Muscle layer of duodenum (tissue), 2 donors: ENCODE measurements around the gene CACNG4.

Experiments
- H3K27ac ChIP-seq: one replicate; pipeline ENCODE4 v1.7.0; 2013; ENCODE audit warnings: mild to moderate bottlenecking, low read length
- H3K27me3 ChIP-seq: one replicate; pipeline ENCODE4 v1.7.0; 2013; ENCODE audit warnings: low read depth, mild to moderate bottlenecking, control low read depth, low read length
- H3K36me3 ChIP-seq, 2 donors: one replicate each; pipeline ENCODE4 v1.7.0; 2013; ENCODE audit warnings: low read length in 2 of 2, control low read depth in 1 of 2, mild to moderate bottlenecking in 1 of 2; ENCODE audit not compliant: insufficient read depth in 2 of 2, control insufficient read depth in 1 of 2
- H3K4me1 ChIP-seq, 2 donors: one replicate each; pipeline ENCODE4 v1.7.0; 2013; ENCODE audit warnings: low read length in 2 of 2, mild to moderate bottlenecking in 2 of 2, control low read depth in 1 of 2, moderate library complexity in 1 of 2; ENCODE audit not compliant: insufficient read depth in 2 of 2, control insufficient read depth in 1 of 2
- H3K4me3 ChIP-seq, 2 donors: one replicate each; pipeline ENCODE4 v1.7.0; 2013; ENCODE audit warnings: low read length in 2 of 2, low read depth in 1 of 2, mild to moderate bottlenecking in 1 of 2
- H3K9me3 ChIP-seq, 2 donors: one replicate each; pipeline ENCODE4 v1.7.0; 2013; ENCODE audit warnings: low read length in 2 of 2, control low read depth in 1 of 2, mild to moderate bottlenecking in 1 of 2; ENCODE audit not compliant: control insufficient read depth in 1 of 2
- donor health status: healthy.

Gene CACNG4

GRCh38 chr17:66976379-66976663 lies 11.8 kb downstream of the CACNG4 start:
- Histone ChIP-seq H3K27ac (no peak overlapping the region), H3K4me1 (no peaks in the 10 kb centered on the region), H3K4me3 (no peak overlapping the region), H3K36me3 (no peaks in the 10 kb centered on the region), H3K27me3 (no peaks in the 10 kb centered on the region), H3K9me3 (no peaks in the 10 kb centered on the region)

GRCh38 chr17:66976781-66977201 lies 12.3 kb downstream of the CACNG4 start:
- Histone ChIP-seq H3K4me3 (no peak overlapping the region), H3K27me3 (no peaks in the 10 kb centered on the region), H3K4me1 (no peaks in the 10 kb centered on the region), H3K9me3 (no peaks in the 10 kb centered on the region), H3K36me3 (no peaks in the 10 kb centered on the region), H3K27ac (no peak overlapping the region)

- H3K27me3 ChIP-seq: no peaks in the 10 kb centered on the region
- H3K4me1 ChIP-seq: no peaks in the 10 kb centered on the region
- H3K27ac ChIP-seq: no peak overlapping the region
- no peaks in the 10 kb centered on the region for H3K9me3 ChIP-seq
- H3K4me3 ChIP-seq: no peak overlapping the region
- no peaks in the 10 kb centered on the region for H3K36me3 ChIP-seq
Observed at GRCh38 chr17:66978514-66979061, 14.1 kb downstream of the CACNG4 start.

GRCh38 chr17:66980896-66981295 lies 16.4 kb downstream of the CACNG4 start:
- peaks cover 11% of the 10 kb centered on the region for H3K27me3 ChIP-seq

GRCh38 chr17:66981983-66982508 lies 17.5 kb downstream of the CACNG4 start:
- no peaks in the 10 kb centered on the region for H3K4me1 ChIP-seq
- H3K36me3 ChIP-seq: no peaks in the 10 kb centered on the region
- no peak overlapping the region for H3K27ac ChIP-seq
- H3K27me3 ChIP-seq: peaks cover 11% of the 10 kb centered on the region
- H3K9me3 ChIP-seq: no peaks in the 10 kb centered on the region
- no peak overlapping the region for H3K4me3 ChIP-seq

More at GRCh38 chr17:66980896-66981295, 16.4 kb downstream of the CACNG4 start:
- Histone ChIP-seq H3K9me3 (no peaks in the 10 kb centered on the region), H3K4me1 (no peaks in the 10 kb centered on the region), H3K36me3 (no peaks in the 10 kb centered on the region), H3K4me3 (no peak overlapping the region), H3K27ac (no peak overlapping the region)

- Histone ChIP-seq H3K36me3 (no peaks in the 10 kb centered on the region), H3K9me3 (no peaks in the 10 kb centered on the region), H3K27ac (no peak overlapping the region), H3K4me3 (no peak overlapping the region), H3K4me1 (no peaks in the 10 kb centered on the region), H3K27me3 (peaks cover 11% of the 10 kb centered on the region)
Observed at GRCh38 chr17:66983414-66984021, 19.0 kb downstream of the CACNG4 start.

- Histone ChIP-seq H3K9me3 (no peaks in the 10 kb centered on the region), H3K36me3 (no peaks in the 10 kb centered on the region), H3K27ac (no peak overlapping the region), H3K4me3 (no peak overlapping the region), H3K27me3 (peaks cover 11% of the 10 kb centered on the region), H3K4me1 (no peaks in the 10 kb centered on the region)
Observed at GRCh38 chr17:66984730-66985129, 20.2 kb downstream of the CACNG4 start.

GRCh38 chr17:66985338-66986237 lies 21.1 kb downstream of the CACNG4 start:
- H3K4me1 ChIP-seq: no peaks in the 10 kb centered on the region
- H3K9me3 ChIP-seq: no peaks in the 10 kb centered on the region
- peaks cover 11% of the 10 kb centered on the region for H3K27me3 ChIP-seq
- no peak overlapping the region for H3K4me3 ChIP-seq
- H3K36me3 ChIP-seq: no peaks in the 10 kb centered on the region
- no peak overlapping the region for H3K27ac ChIP-seq

- Histone ChIP-seq H3K27me3 (peaks cover 11% of the 10 kb centered on the region), H3K36me3 (no peaks in the 10 kb centered on the region), H3K9me3 (no peaks in the 10 kb centered on the region), H3K27ac (no peak overlapping the region), H3K4me1 (no peaks in the 10 kb centered on the region), H3K4me3 (no peak overlapping the region)
Observed at GRCh38 chr17:66986659-66987058, 22.2 kb downstream of the CACNG4 start.

GRCh38 chr17:66987059-66987616 lies 22.6 kb downstream of the CACNG4 start:
- Histone ChIP-seq H3K27me3 (peaks cover 11% of the 10 kb centered on the region), H3K36me3 (no peaks in the 10 kb centered on the region), H3K9me3 (no peaks in the 10 kb centered on the region), H3K4me3 (no peak overlapping the region), H3K4me1 (no peaks in the 10 kb centered on the region), H3K27ac (no peak overlapping the region)

- no peaks in the 10 kb centered on the region for H3K36me3 ChIP-seq
- no peak overlapping the region for H3K4me3 ChIP-seq
- H3K4me1 ChIP-seq: no peaks in the 10 kb centered on the region
- H3K27ac ChIP-seq: no peak overlapping the region
- H3K27me3 ChIP-seq: peaks cover 11% of the 10 kb centered on the region
- no peaks in the 10 kb centered on the region for H3K9me3 ChIP-seq
Observed at GRCh38 chr17:66988069-66988798, 23.7 kb downstream of the CACNG4 start.
